ENCODE data around the gene MOV10L1. TPM values are rescaled to one million over a fixed set of nuclear protein-coding genes. Genes with fewer than 3 reads are reported as not detected.
"Not testable (repeated sequence)": the region's sequence is repeated elsewhere in the genome, so short reads cannot be mapped to it uniquely, and the experiment has no call there.

The MOV10L1 gene
- total RNA-seq, 2 experiments from 2014 or later, result not detected

GRCh38 chr22:50204571-50204970 lies 114.8 kb downstream of the MOV10L1 start:
- DNase-seq, result no peak
- Histone ChIP-seq H3K27ac (ENCODE audit: low read depth in 1 of 2, low read length in 2 of 2) (no peak overlapping the region), H3K4me1 (ENCODE audit: insufficient read depth, low read length) (peaks cover 30% of the 10 kb centered on the region), H3K27me3 (ENCODE audit: control insufficient read depth in 1 of 2, insufficient read depth in 2 of 2, low read length in 2 of 2) (no peaks in the 10 kb centered on the region), H3K9me3 (ENCODE audit: control insufficient read depth in 1 of 2, insufficient read depth in 1 of 2, low read length in 2 of 2) (no peaks in the 10 kb centered on the region), H3K36me3 (ENCODE audit: insufficient read depth, low read length) (peaks cover 30% of the 10 kb centered on the region), H3K4me3 (ENCODE audit: low read length) (no peak overlapping the region)
- Mint-ChIP-seq H3K4me1 (ENCODE audit: low read depth) (peaks cover 28% of the 10 kb centered on the region), H3K27ac (no peak overlapping the region), H3K36me3 (ENCODE audit: low read depth) (peaks cover 42% of the 10 kb centered on the region), H3K9me3 (no peaks in the 10 kb centered on the region), H3K27me3 (no peaks in the 10 kb centered on the region), H3K4me3 (no peak overlapping the region)
- intact Hi-C loops (cut with DNase I, micrococcal nuclease), result loop anchor here in 1 of 2 experiments (10.0 kb wide), 1 partner anchor 370 kb away; no protein-coding TSS in a partner anchor
- ATAC-seq (ENCODE audit: poor library complexity), result no peak
- ChIA-PET POLR2A (no interaction called here), CTCF (interaction anchor here (4.2 kb wide), 1 partner anchor 14 kb away, joined by 13 read pairs; no protein-coding TSS in a partner anchor)
- TF ChIP-seq CTCF (IDR thresholded peaks at IDR 0.05), result no peak

GRCh38 chr22:50204998-50205397 lies 115.2 kb downstream of the MOV10L1 start:
- Mint-ChIP-seq H3K4me1 (ENCODE audit: low read depth) (peaks cover 32% of the 10 kb centered on the region), H3K36me3 (ENCODE audit: low read depth) (peaks cover 42% of the 10 kb centered on the region)
- Histone ChIP-seq H3K36me3 (ENCODE audit: insufficient read depth, low read length) (peaks cover 31% of the 10 kb centered on the region), H3K4me1 (ENCODE audit: insufficient read depth, low read length) (peaks cover 30% of the 10 kb centered on the region)
- H3K9me3 Mint-ChIP-seq; H3K4me3 ChIP-seq (ENCODE audit: low read length); H3K9me3 ChIP-seq (ENCODE audit: control insufficient read depth in 1 of 2, insufficient read depth in 1 of 2, low read length in 2 of 2); ATAC-seq (ENCODE audit: poor library complexity); DNase-seq; H3K27me3 Mint-ChIP-seq; H3K27ac ChIP-seq (ENCODE audit: low read depth in 1 of 2, low read length in 2 of 2); H3K27ac Mint-ChIP-seq; H3K4me3 Mint-ChIP-seq; POLR2A ChIA-PET; H3K27me3 ChIP-seq (ENCODE audit: control insufficient read depth in 1 of 2, insufficient read depth in 2 of 2, low read length in 2 of 2): not testable (repeated sequence)
- CTCF ChIA-PET, result interaction anchor here (4.2 kb wide), 1 partner anchor 14 kb away, joined by 13 read pairs; no protein-coding TSS in a partner anchor
- intact Hi-C loops (cut with DNase I, micrococcal nuclease), result loop anchor here (5.0 to 10.0 kb wide), 4 partner anchors 33 to 370 kb away; partner anchors contain the start of gene PANX2 (in 1 of the 2)

GRCh38 chr22:50205781-50206569 lies 116.2 kb downstream of the MOV10L1 start:
- TF ChIP-seq CTCF (IDR thresholded peaks at IDR 0.05), result no peak
- Mint-ChIP-seq H3K9me3 (no peaks in the 10 kb centered on the region), H3K4me1 (ENCODE audit: low read depth) (peaks cover 33% of the 10 kb centered on the region), H3K27me3 (no peaks in the 10 kb centered on the region), H3K27ac (no peak overlapping the region), H3K4me3 (no peak overlapping the region), H3K36me3 (ENCODE audit: low read depth) (peaks cover 44% of the 10 kb centered on the region)
- intact Hi-C loops (cut with DNase I, micrococcal nuclease), result loop anchor here (5.0 to 10.0 kb wide), 4 partner anchors 34 to 371 kb away; partner anchors contain the start of gene PANX2 (in 1 of the 2)
- ChIA-PET POLR2A (interaction anchor here (1.0 to 1.7 kb wide), 3 partner anchors 14 to 19 kb away, joined by 3 to 9 read pairs (median 7); no protein-coding TSS in a partner anchor), CTCF (interaction anchor here (0.7 to 1.1 kb wide), 2 partner anchors 57 to 160 kb away, joined by 3 to 5 read pairs; no protein-coding TSS in a partner anchor)
- ATAC-seq (ENCODE audit: poor library complexity) (no peak), DNase-seq (no peak)
- H3K4me1 ChIP-seq (ENCODE audit: insufficient read depth, low read length), result peaks cover 33% of the 10 kb centered on the region
- H3K27me3 ChIP-seq (ENCODE audit: control insufficient read depth in 1 of 2, insufficient read depth in 2 of 2, low read length in 2 of 2), result no peaks in the 10 kb centered on the region
- H3K36me3 ChIP-seq (ENCODE audit: insufficient read depth, low read length), result peaks cover 41% of the 10 kb centered on the region
- no peak overlapping the region for H3K4me3 ChIP-seq (ENCODE audit: low read length)
- H3K27ac ChIP-seq (ENCODE audit: low read depth in 1 of 2, low read length in 2 of 2), result no peak overlapping the region
- no peaks in the 10 kb centered on the region for H3K9me3 ChIP-seq (ENCODE audit: control insufficient read depth in 1 of 2, insufficient read depth in 1 of 2, low read length in 2 of 2)
